ENCODE measurements around the gene SLC44A5.

DNA sequence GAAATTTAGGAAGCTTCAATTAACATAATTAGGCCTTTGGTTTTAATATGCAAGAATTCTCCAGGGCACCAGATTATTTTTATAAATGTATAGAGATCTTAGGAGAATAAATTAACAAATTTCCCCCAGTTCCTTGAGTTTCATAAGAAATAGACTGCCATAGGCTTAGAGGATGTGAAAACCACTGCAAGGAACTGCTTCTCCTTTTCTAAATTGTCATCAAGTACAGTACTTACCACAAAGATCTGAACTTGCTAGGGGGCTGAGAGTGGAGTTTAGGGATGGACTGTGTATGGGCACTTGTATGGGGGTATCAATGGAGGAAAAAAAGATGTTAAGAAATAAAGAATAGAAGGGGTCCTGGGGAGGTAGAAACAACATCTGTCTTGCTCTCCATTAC, 445.6 kb downstream of the SLC44A5 start:
- TF ChIP-seq MAX (IDR thresholded peaks at IDR 0.05) (no peak), CEBPB (IDR thresholded peaks at IDR 0.05) (no peak)
- TF ChIP-seq, protein P1, sequence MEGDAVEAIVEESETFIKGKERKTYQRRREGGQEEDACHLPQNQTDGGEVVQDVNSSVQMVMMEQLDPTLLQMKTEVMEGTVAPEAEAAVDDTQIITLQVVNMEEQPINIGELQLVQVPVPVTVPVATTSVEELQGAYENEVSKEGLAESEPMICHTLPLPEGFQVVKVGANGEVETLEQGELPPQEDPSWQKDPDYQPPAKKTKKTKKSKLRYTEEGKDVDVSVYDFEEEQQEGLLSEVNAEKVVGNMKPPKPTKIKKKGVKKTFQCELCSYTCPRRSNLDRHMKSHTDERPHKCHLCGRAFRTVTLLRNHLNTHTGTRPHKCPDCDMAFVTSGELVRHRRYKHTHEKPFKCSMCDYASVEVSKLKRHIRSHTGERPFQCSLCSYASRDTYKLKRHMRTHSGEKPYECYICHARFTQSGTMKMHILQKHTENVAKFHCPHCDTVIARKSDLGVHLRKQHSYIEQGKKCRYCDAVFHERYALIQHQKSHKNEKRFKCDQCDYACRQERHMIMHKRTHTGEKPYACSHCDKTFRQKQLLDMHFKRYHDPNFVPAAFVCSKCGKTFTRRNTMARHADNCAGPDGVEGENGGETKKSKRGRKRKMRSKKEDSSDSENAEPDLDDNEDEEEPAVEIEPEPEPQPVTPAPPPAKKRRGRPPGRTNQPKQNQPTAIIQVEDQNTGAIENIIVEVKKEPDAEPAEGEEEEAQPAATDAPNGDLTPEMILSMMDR (IDR thresholded peaks at IDR 0.05) = no peak
